ENCODE data around the gene FBXL17.
"Not testable (repeated sequence)": the region's sequence is repeated elsewhere in the genome, so short reads cannot be mapped to it uniquely, and the experiment has no call there.

FBXL17 gene

GRCh38 chr5:108295578-108296368 lies 86.1 kb downstream of the FBXL17 start:
- peak overlapping the region; percentile 6; the same call in 1 of the 2 replicates for H3K4me3 ChIP-seq (ENCODE audit: low read depth, low read length)
- TF ChIP-seq CTCF (IDR thresholded peaks at IDR 0.05; ENCODE audit: control insufficient read depth, extremely low read depth, insufficient read depth): no peak
- no peak for DNase-seq (ENCODE audit: low read depth)

GRCh38 chr5:108280960-108281569 lies 100.8 kb downstream of the FBXL17 start:
- DNase-seq (ENCODE audit: low read depth): no peak
- TF ChIP-seq CTCF (IDR thresholded peaks at IDR 0.05; ENCODE audit: control insufficient read depth, extremely low read depth, insufficient read depth): no peak
- peak overlapping the region; percentile 22 for H3K4me3 ChIP-seq (ENCODE audit: low read depth, low read length)

- no peak for TF ChIP-seq CTCF (IDR thresholded peaks at IDR 0.05; ENCODE audit: control insufficient read depth, extremely low read depth, insufficient read depth)
- DNase-seq (ENCODE audit: low read depth): peak; percentile 81
- H3K4me3 ChIP-seq (ENCODE audit: low read depth, low read length): peak overlapping the region; percentile 22; the same call in 1 of the 2 replicates
Measured at GRCh38 chr5:108280248-108280647, 101.7 kb downstream of the FBXL17 start.

- H3K4me3 ChIP-seq (ENCODE audit: low read depth, low read length): peak overlapping the region; percentile 14
- DNase-seq (ENCODE audit: low read depth): peak; percentile 95
- peak; percentile 64 for TF ChIP-seq CTCF (IDR thresholded peaks at IDR 0.05; ENCODE audit: control insufficient read depth, extremely low read depth, insufficient read depth)
Measured at GRCh38 chr5:108278285-108279240, 103.3 kb downstream of the FBXL17 start.

GRCh38 chr5:108276187-108277050 lies 105.5 kb downstream of the FBXL17 start:
- no peak for TF ChIP-seq CTCF (IDR thresholded peaks at IDR 0.05; ENCODE audit: control insufficient read depth, extremely low read depth, insufficient read depth)
- H3K4me3 ChIP-seq (ENCODE audit: low read depth, low read length): no peak overlapping the region
- no peak for DNase-seq (ENCODE audit: low read depth)

GRCh38 chr5:108274080-108274479 lies 107.8 kb downstream of the FBXL17 start:
- not testable (repeated sequence) for H3K4me3 ChIP-seq (ENCODE audit: low read depth, low read length); DNase-seq (ENCODE audit: low read depth)
